KMS-11 (cell line): Measurements from ENCODE around the gene ALDH2.
A peak's percentile ranks its signal among the peaks of the same experiment; 100 is the strongest.
"Not testable (repeated sequence)": the region's sequence is repeated elsewhere in the genome, so short reads cannot be mapped to it uniquely, and the experiment has no call there.

Experiments
- H2AFZ ChIP-seq: fragments of 200-600 bp; sonication (generic); 2 replicates; pipeline ENCODE4 v1.6.1; 2016; ENCODE audit warnings: antibody characterized with exemption, mixed run types, low read depth
- H3K27ac ChIP-seq: fragments of 200-600 bp; sonication (generic); 2 replicates; pipeline ENCODE4 v1.6.1; 2016; ENCODE audit warnings: mild to moderate bottlenecking, mixed run types
- H3K27me3 ChIP-seq: fragments of 200-600 bp; sonication (generic); 2 replicates; pipeline ENCODE4 v1.6.1; 2017; ENCODE audit warnings: mild to moderate bottlenecking, low read depth, mixed run types, moderate library complexity; ENCODE audit not compliant: insufficient read depth
- H3K36me3 ChIP-seq: fragments of 200-600 bp; sonication (generic); 2 replicates; pipeline ENCODE4 v1.6.1; 2017; ENCODE audit warnings: mild to moderate bottlenecking, mixed run types; ENCODE audit not compliant: insufficient read depth
- H3K4me1 ChIP-seq: fragments of 200-600 bp; sonication (generic); 2 replicates; pipeline ENCODE4 v1.6.1; 2016; ENCODE audit warnings: mild to moderate bottlenecking, low read depth, mixed run types; ENCODE audit not compliant: poor library complexity, severe bottlenecking
- H3K4me2 ChIP-seq: fragments of 200-600 bp; sonication (generic); 2 replicates; pipeline ENCODE4 v1.7.0; 2016; ENCODE audit warnings: mild to moderate bottlenecking, mixed run types
- H3K4me3 ChIP-seq: fragments of 200-600 bp; sonication (generic); IDR thresholded peaks from 2 replicates; pipeline ENCODE4 v1.6.1; 2017; ENCODE audit warnings: low read depth, low read length, mixed read lengths; ENCODE audit not compliant: insufficient read depth
- H3K79me2 ChIP-seq: fragments of 200-600 bp; sonication (generic); 2 replicates; pipeline ENCODE4 v1.6.1; 2016; ENCODE audit warnings: low read depth, mixed run types; ENCODE audit not compliant: insufficient read depth
- H3K9ac ChIP-seq: fragments of 200-600 bp; sonication (generic); 2 replicates; pipeline ENCODE4 v1.6.1; 2016; ENCODE audit warnings: mild to moderate bottlenecking, mixed run types
- H4K20me1 ChIP-seq: fragments of 200-600 bp; sonication (generic); 2 replicates; pipeline ENCODE4 v1.6.1; 2016; ENCODE audit warnings: mild to moderate bottlenecking, mixed run types; ENCODE audit not compliant: insufficient read depth
- CTCF ChIP-seq: fragments of 200-600 bp; sonication (generic); conservative IDR thresholded peaks from 2 replicates; pipeline ENCODE4 v1.6.1; 2017; ENCODE audit warnings: low read depth, mild to moderate bottlenecking, antibody characterized with exemption, low read length, moderate library complexity, mixed read lengths

Gene ALDH2

GRCh38 chr12:111819191-111820158 is 52.7 kb downstream of the ALDH2 start:
- no peaks in the 10 kb centered on the region for H3K4me1 ChIP-seq
- TF ChIP-seq CTCF = no peak
- H3K27me3 ChIP-seq = no peaks in the 10 kb centered on the region
- no peaks in the 10 kb centered on the region for H3K79me2 ChIP-seq
- no peak overlapping the region for H3K27ac ChIP-seq
- H3K4me2 ChIP-seq = no peak overlapping the region
- no peak overlapping the region for H3K9ac ChIP-seq
- H3K36me3 ChIP-seq = no peaks in the 10 kb centered on the region
- no peak overlapping the region for H2AFZ ChIP-seq
- no peaks in the 10 kb centered on the region for H4K20me1 ChIP-seq
- H3K4me3 ChIP-seq = no peak overlapping the region

GRCh38 chr12:111820828-111821227 is 54.1 kb downstream of the ALDH2 start:
- H3K4me3 ChIP-seq, H4K20me1 ChIP-seq, H3K27me3 ChIP-seq, H3K27ac ChIP-seq, H3K4me1 ChIP-seq, H3K79me2 ChIP-seq, H3K4me2 ChIP-seq, H3K36me3 ChIP-seq, H2AFZ ChIP-seq, H3K9ac ChIP-seq: not testable (repeated sequence)

GRCh38 chr12:111822886-111823285 is 56.2 kb downstream of the ALDH2 start:
- Histone ChIP-seq H3K4me2 (no peak overlapping the region), H3K79me2 (no peaks in the 10 kb centered on the region), H4K20me1 (no peaks in the 10 kb centered on the region), H3K27me3 (no peaks in the 10 kb centered on the region), H3K9ac (no peak overlapping the region), H3K36me3 (no peaks in the 10 kb centered on the region), H3K27ac (no peak overlapping the region), H3K4me1 (peaks cover 9% of the 10 kb centered on the region), H2AFZ (no peak overlapping the region), H3K4me3 (no peak overlapping the region)
- TF ChIP-seq CTCF = no peak

GRCh38 chr12:111823891-111824290 is 57.2 kb downstream of the ALDH2 start:
- Histone ChIP-seq H3K4me2 (no peak overlapping the region), H3K27me3 (no peaks in the 10 kb centered on the region), H4K20me1 (no peaks in the 10 kb centered on the region), H3K4me1 (peaks cover 9% of the 10 kb centered on the region), H3K36me3 (no peaks in the 10 kb centered on the region), H3K9ac (no peak overlapping the region), H3K79me2 (no peaks in the 10 kb centered on the region), H2AFZ (no peak overlapping the region), H3K4me3 (no peak overlapping the region), H3K27ac (no peak overlapping the region)
- TF ChIP-seq CTCF = no peak

- not testable (repeated sequence) for H3K4me1 ChIP-seq, H3K4me3 ChIP-seq, H3K4me2 ChIP-seq, H3K79me2 ChIP-seq, H3K9ac ChIP-seq, H3K27ac ChIP-seq, H4K20me1 ChIP-seq, H3K27me3 ChIP-seq, H2AFZ ChIP-seq, H3K36me3 ChIP-seq
- 0 out of 2 replicates have a peak, but pooled peaks have one; percentile 19 for TF ChIP-seq CTCF
Measured at GRCh38 chr12:111824312-111824711, 57.6 kb downstream of the ALDH2 start.
